Retinal pigment epithelial cell (primary cell): Measurements from ENCODE around the gene ETFDH.
A peak's percentile ranks its signal among the peaks of the same experiment; 100 is the strongest.
"Not testable (repeated sequence)": the region's sequence is repeated elsewhere in the genome, so short reads cannot be mapped to it uniquely, and the experiment has no call there.

Experiments used
- DNase-seq: peaks from one replicate; pipeline ENCODE4 v3.0.0-alpha.2; 2010; ENCODE audit warnings: low read depth
- H3K4me3 ChIP-seq: 2 replicates; pipeline ENCODE4 v1.5.1; 2011; ENCODE audit warnings: mild to moderate bottlenecking, low read length, control low read depth, moderate library complexity
- CTCF ChIP-seq: conservative IDR thresholded peaks from 2 replicates; pipeline ENCODE4 v1.5.1; 2011; ENCODE audit warnings: low read depth, low read length, control low read depth, inconsistent platforms

ETFDH gene

GRCh38 chr4:158678767-158679166 is 6.7 kb downstream of the ETFDH start:
- TF ChIP-seq CTCF, result no peak
- H3K4me3 ChIP-seq, result no peak overlapping the region
- DNase-seq, result no peak

GRCh38 chr4:158681629-158682028 is 9.5 kb downstream of the ETFDH start:
- no peak overlapping the region for H3K4me3 ChIP-seq
- no peak for TF ChIP-seq CTCF
- DNase-seq, result no peak

GRCh38 chr4:158682066-158682465 is 10.0 kb downstream of the ETFDH start:
- no peak for DNase-seq
- no peak overlapping the region for H3K4me3 ChIP-seq
- TF ChIP-seq CTCF, result no peak

GRCh38 chr4:158688813-158689212 is 16.7 kb downstream of the ETFDH start:
- H3K4me3 ChIP-seq, result no peak overlapping the region
- TF ChIP-seq CTCF, result no peak
- DNase-seq, result no peak

GRCh38 chr4:158704274-158704673 is 32.2 kb downstream of the ETFDH start:
- DNase-seq, result no peak
- no peak overlapping the region for H3K4me3 ChIP-seq
- no peak for TF ChIP-seq CTCF

GRCh38 chr4:158710814-158711213 is 38.7 kb downstream of the ETFDH start:
- no peak for DNase-seq
- TF ChIP-seq CTCF, result peak; percentile 46
- no peak overlapping the region for H3K4me3 ChIP-seq

GRCh38 chr4:158712622-158713021 is 40.5 kb downstream of the ETFDH start:
- DNase-seq, H3K4me3 ChIP-seq: not testable (repeated sequence)

GRCh38 chr4:158714937-158715336 is 42.8 kb downstream of the ETFDH start:
- no peak overlapping the region for H3K4me3 ChIP-seq
- no peak for DNase-seq
- no peak for TF ChIP-seq CTCF
